ENCODE measurements around the gene POM121. TPM values are rescaled to one million over a fixed set of nuclear protein-coding genes. Genes with fewer than 3 reads are reported as not detected.
A peak's percentile ranks its signal among the peaks of the same experiment; 100 is the strongest.
"Not testable (repeated sequence)": the region's sequence is repeated elsewhere in the genome, so short reads cannot be mapped to it uniquely, and the experiment has no call there.

The POM121 gene
- 10 to 100 TPM; 72.6 to 73.6 TPM for total RNA-seq

DNA sequence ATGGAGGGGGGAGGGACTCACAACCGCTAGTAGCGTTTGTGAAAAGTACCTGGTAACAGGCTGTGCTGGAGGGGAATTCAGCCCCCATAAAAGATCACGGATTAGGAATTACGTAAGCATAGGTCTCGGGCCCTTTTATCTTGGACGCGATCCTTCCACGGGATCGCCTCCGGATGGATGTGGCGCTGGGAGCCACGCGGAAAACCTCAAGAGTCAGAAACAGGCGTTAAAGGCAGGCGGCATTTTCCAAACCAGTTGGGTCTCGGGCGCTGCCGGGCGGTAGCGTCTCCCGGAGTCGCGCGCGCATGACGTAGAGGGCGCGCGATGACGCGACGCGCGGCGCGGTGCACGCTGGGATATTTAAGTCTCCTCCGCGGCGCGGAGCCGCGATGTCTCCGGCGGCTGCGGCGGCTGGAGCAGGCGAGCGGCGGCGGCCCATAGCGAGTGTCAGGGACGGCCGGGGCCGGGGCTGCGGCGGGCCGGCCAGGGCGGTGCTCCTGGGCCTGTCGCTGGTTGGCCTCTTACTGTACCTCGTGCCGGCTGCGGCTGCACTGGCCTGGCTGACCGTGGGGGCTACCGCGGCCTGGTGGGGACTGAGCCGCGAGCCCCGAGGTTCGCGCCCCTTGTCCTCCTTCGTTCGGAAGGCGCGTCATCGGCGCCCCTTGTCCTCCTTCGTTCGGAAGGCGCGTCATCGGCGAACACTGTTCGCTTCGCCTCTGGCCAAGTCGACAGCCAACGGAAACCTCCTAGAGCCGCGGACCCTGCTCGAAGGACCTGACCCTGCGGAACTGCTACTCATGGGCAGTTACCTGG is at the start of gene POM121:
POM121 (plus strand) TSS at position 363 of the 813 bp plus-strand sequence; CDS start at position 390, 27 bp downstream.
- Mint-ChIP-seq H3K36me3 (ENCODE audit: low read depth) (peaks cover 55% of the 10 kb centered on the region), H3K4me1 (ENCODE audit: low read depth) (peaks cover 29% of the 10 kb centered on the region), H3K4me3 (peak within 1 kb of the TSS; percentile 89), H3K27ac (peak within 1 kb of the TSS; percentile 99), H3K9me3 (no peaks in the 10 kb centered on the region), H3K27me3 (no peaks in the 10 kb centered on the region)
- ChIA-PET CTCF (no interaction called here), POLR2A (no interaction called here)
- ATAC-seq, result peak; percentile 93
- TF ChIP-seq, protein P1, sequence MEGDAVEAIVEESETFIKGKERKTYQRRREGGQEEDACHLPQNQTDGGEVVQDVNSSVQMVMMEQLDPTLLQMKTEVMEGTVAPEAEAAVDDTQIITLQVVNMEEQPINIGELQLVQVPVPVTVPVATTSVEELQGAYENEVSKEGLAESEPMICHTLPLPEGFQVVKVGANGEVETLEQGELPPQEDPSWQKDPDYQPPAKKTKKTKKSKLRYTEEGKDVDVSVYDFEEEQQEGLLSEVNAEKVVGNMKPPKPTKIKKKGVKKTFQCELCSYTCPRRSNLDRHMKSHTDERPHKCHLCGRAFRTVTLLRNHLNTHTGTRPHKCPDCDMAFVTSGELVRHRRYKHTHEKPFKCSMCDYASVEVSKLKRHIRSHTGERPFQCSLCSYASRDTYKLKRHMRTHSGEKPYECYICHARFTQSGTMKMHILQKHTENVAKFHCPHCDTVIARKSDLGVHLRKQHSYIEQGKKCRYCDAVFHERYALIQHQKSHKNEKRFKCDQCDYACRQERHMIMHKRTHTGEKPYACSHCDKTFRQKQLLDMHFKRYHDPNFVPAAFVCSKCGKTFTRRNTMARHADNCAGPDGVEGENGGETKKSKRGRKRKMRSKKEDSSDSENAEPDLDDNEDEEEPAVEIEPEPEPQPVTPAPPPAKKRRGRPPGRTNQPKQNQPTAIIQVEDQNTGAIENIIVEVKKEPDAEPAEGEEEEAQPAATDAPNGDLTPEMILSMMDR (IDR thresholded peaks at IDR 0.05), result no peak
- peak; percentile 89 for DNase-seq
- intact Hi-C loops (cut with micrococcal nuclease), result no loop called here

DNA sequence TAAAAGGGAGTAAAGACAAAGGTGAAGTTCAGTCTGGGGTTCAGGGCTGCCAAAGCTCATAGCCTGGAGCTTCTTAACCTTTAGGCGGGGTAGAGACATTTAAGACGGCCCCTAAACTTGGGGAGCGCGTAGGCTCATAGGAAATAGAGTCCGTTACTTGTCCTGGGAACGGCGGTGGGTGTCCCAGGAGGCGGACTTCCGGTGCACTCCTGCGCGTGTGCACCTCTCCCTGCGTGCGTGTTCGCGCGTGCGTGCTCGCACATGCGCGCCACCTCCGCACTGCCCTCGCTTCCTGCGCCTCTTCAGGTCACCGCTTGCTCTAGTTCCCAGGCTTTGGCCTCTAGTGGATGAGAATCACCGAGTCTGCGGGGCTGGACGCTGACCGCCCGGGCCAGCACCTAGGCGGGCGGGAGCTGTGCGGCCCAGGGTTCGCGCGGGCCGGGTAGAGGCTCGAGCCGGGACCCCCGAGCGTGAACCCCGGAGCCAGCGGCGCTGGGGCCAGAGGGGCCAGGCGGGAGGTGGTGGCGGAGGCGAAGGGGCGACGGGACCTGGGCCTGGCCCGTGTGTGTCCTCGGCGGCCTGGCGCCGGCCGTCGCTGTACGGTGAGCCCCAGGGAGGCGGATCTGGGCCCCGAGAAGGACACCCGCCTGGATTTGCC is 45.7 kb upstream of the POM121 start:
- peak overlapping the region; percentile 82 for H3K27ac Mint-ChIP-seq
- intact Hi-C loops (cut with micrococcal nuclease); H3K27me3 Mint-ChIP-seq; H3K9me3 Mint-ChIP-seq; H3K4me1 Mint-ChIP-seq (ENCODE audit: low read depth); CTCF ChIA-PET; POLR2A ChIA-PET: not testable (repeated sequence)
- peak; percentile 100 for ATAC-seq
- peak; percentile 86 for DNase-seq
- H3K4me3 Mint-ChIP-seq, result peak overlapping the region; percentile 99
- peaks cover 25% of the 10 kb centered on the region for H3K36me3 Mint-ChIP-seq (ENCODE audit: low read depth)

DNA sequence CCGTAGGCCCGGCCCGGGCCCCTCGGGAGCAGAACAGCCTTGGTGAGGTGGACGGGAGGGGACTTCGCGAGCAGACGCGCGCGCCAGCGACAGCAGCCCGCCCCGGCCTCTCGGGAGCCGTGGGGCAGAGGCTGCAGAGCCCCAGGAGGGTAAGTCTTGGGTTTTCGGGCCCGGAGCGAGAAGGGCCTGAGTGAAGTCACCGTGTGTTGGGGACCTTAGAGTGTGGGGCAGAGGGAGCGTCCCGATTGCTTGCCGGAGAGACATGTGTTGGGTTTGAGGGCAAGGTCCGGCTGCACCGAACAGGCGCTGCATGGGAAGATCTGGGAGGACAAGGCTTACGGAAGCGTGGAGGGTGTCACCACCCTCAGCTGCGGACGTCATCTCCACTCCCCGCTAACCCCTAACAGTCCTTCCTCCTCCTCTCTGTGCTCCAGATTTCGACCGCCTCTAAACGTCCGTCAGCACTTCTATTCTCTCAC is 45.1 kb upstream of the POM121 start:
- POLR2A ChIA-PET; intact Hi-C loops (cut with micrococcal nuclease); H3K9me3 Mint-ChIP-seq; ATAC-seq; H3K4me1 Mint-ChIP-seq (ENCODE audit: low read depth); CTCF ChIA-PET; H3K27me3 Mint-ChIP-seq: not testable (repeated sequence)
- peak overlapping the region; percentile 95 for H3K27ac Mint-ChIP-seq
- H3K4me3 Mint-ChIP-seq, result peak overlapping the region; percentile 99
- DNase-seq, result peak; percentile 60
- peaks cover 25% of the 10 kb centered on the region for H3K36me3 Mint-ChIP-seq (ENCODE audit: low read depth)

GRCh38 chr7:72891750-72892149 is 33.1 kb upstream of the POM121 start:
- CTCF ChIA-PET; H3K4me1 Mint-ChIP-seq (ENCODE audit: low read depth); intact Hi-C loops (cut with micrococcal nuclease); ATAC-seq; H3K9me3 Mint-ChIP-seq; H3K27me3 Mint-ChIP-seq; POLR2A ChIA-PET; H3K4me3 Mint-ChIP-seq; DNase-seq: not testable (repeated sequence)
- peak overlapping the region; percentile 49 for H3K27ac Mint-ChIP-seq
- peaks cover 37% of the 10 kb centered on the region for H3K36me3 Mint-ChIP-seq (ENCODE audit: low read depth)

DNA sequence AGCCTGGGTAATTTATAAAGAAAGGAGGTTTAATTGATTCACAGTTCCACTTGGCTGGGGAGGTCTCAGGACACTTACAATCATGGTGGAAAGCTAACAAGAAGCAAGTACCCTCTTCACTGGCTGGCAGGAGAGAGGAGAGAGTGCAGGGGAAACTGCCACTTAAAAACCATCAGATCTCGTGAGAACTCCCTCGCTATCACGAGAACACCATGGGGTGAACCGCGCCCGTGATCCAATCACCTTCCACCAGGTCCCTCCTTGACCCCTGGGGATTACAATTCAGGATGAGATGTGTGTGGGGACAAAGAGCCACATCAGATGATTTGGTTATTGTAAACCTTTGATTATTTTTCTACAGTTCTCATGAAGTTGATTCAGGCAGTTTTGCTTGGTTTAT is 20.2 kb upstream of the POM121 start:
- intact Hi-C loops (cut with micrococcal nuclease); H3K9me3 Mint-ChIP-seq; H3K4me3 Mint-ChIP-seq; ATAC-seq; H3K27ac Mint-ChIP-seq; H3K27me3 Mint-ChIP-seq; POLR2A ChIA-PET; DNase-seq; CTCF ChIA-PET: not testable (repeated sequence)
- H3K36me3 Mint-ChIP-seq (ENCODE audit: low read depth), result peaks cover 67% of the 10 kb centered on the region
- H3K4me1 Mint-ChIP-seq (ENCODE audit: low read depth), result peaks cover 11% of the 10 kb centered on the region

DNA sequence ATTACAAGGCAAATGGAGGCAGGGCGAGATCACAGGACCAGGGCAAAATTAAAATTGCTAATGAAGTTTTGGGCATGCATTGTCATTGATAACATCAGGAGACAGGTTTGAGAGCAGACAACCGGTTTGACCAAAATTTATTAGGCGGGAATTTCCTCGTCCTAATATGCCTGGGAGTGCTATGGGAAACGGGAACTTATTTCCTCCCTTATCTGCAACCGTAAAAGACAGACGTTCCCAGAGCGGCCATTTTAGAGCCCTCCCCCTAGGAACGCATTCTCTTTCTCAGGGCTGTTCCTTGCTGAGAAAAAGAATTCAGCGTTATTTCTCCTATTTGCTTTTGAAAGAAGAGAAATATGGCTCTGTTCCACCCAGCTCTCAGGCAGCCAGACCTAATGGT is 16.5 kb upstream of the POM121 start:
- H3K4me1 Mint-ChIP-seq (ENCODE audit: low read depth), result peaks cover 25% of the 10 kb centered on the region
- peaks cover 61% of the 10 kb centered on the region for H3K36me3 Mint-ChIP-seq (ENCODE audit: low read depth)
- CTCF ChIA-PET, result interaction anchor here (1.3 kb wide), 1 partner anchor 80 kb away, joined by 3 read pairs; the partner anchor contains the start of gene TYW1B
- H3K4me3 Mint-ChIP-seq; POLR2A ChIA-PET; H3K27ac Mint-ChIP-seq; ATAC-seq; intact Hi-C loops (cut with micrococcal nuclease); DNase-seq; H3K27me3 Mint-ChIP-seq; H3K9me3 Mint-ChIP-seq: not testable (repeated sequence)

GRCh38 chr7:72911395-72911794 is 13.5 kb upstream of the POM121 start:
- DNase-seq; CTCF ChIA-PET; POLR2A ChIA-PET; ATAC-seq; H3K27me3 Mint-ChIP-seq; intact Hi-C loops (cut with micrococcal nuclease); H3K9me3 Mint-ChIP-seq; H3K4me3 Mint-ChIP-seq: not testable (repeated sequence)
- peaks cover 56% of the 10 kb centered on the region for H3K36me3 Mint-ChIP-seq (ENCODE audit: low read depth)
- H3K27ac Mint-ChIP-seq, result peak overlapping the region; percentile 15
- H3K4me1 Mint-ChIP-seq (ENCODE audit: low read depth), result peaks cover 34% of the 10 kb centered on the region

- H3K4me1 Mint-ChIP-seq (ENCODE audit: low read depth), result peaks cover 32% of the 10 kb centered on the region
- H3K9me3 Mint-ChIP-seq; H3K4me3 Mint-ChIP-seq; H3K27me3 Mint-ChIP-seq; POLR2A ChIA-PET; intact Hi-C loops (cut with micrococcal nuclease): not testable (repeated sequence)
- CTCF ChIA-PET, result interaction anchor here (1.0 kb wide), 1 partner anchor 11 kb away, joined by 3 read pairs; no protein-coding TSS in a partner anchor
- peak overlapping the region; percentile 54 for H3K27ac Mint-ChIP-seq
- H3K36me3 Mint-ChIP-seq (ENCODE audit: low read depth), result peaks cover 44% of the 10 kb centered on the region
- ATAC-seq (peak; percentile 19), DNase-seq (peak; percentile 58)
Measured at GRCh38 chr7:72913750-72914149, 11.1 kb upstream of the POM121 start.

Measured in activated CD8-positive, alpha-beta T cell treated with anti-CD3 and anti-CD28 coated beads for 36 hours (primary cell).